ENCODE results near the gene ZNF787.
A peak's percentile ranks its signal among the peaks of the same experiment; 100 is the strongest.

ZNF787 gene

GRCh38 chr19:56140583-56141416 is 19.7 kb upstream of the ZNF787 start, which contains the start of gene ZNF444:
Gene ZNF444 (plus strand): TSS chr19:56141287. CDS start chr19:56146912, 5,625 bp downstream.
- DNase-seq (ENCODE audit: low read depth, low spot score) = peak; percentile 100
- no peak for TF ChIP-seq CTCF (IDR thresholded peaks at IDR 0.05; ENCODE audit: low read depth, low read length)
- peak within 1 kb of the TSS; percentile 74 for H3K4me3 ChIP-seq (ENCODE audit: low read depth, low read length)
- in situ Hi-C loops (cut with HindIII; ENCODE audit: low sequenced_read_pairs) = no loop called here

GRCh38 chr19:56139847-56140582 is 18.9 kb upstream of the ZNF787 start:
- no peak for DNase-seq (ENCODE audit: low read depth, low spot score)
- in situ Hi-C loops (cut with HindIII; ENCODE audit: low sequenced_read_pairs) = no loop called here
- TF ChIP-seq CTCF (IDR thresholded peaks at IDR 0.05; ENCODE audit: low read depth, low read length) = no peak
- H3K4me3 ChIP-seq (ENCODE audit: low read depth, low read length) = peak overlapping the region; percentile 74

- no peak for TF ChIP-seq CTCF (IDR thresholded peaks at IDR 0.05; ENCODE audit: low read depth, low read length)
- in situ Hi-C loops (cut with HindIII; ENCODE audit: low sequenced_read_pairs) = no loop called here
- DNase-seq (ENCODE audit: low read depth, low spot score) = no peak
- H3K4me3 ChIP-seq (ENCODE audit: low read depth, low read length) = no peak overlapping the region
Observed at GRCh38 chr19:56138069-56138468, 17.0 kb upstream of the ZNF787 start.

- TF ChIP-seq CTCF (IDR thresholded peaks at IDR 0.05; ENCODE audit: low read depth, low read length) = no peak
- in situ Hi-C loops (cut with HindIII; ENCODE audit: low sequenced_read_pairs) = no loop called here
- no peak overlapping the region for H3K4me3 ChIP-seq (ENCODE audit: low read depth, low read length)
- no peak for DNase-seq (ENCODE audit: low read depth, low spot score)
Observed at GRCh38 chr19:56137405-56137804, 16.3 kb upstream of the ZNF787 start.

GRCh38 chr19:56136362-56136761 is 15.3 kb upstream of the ZNF787 start:
- no peak overlapping the region for H3K4me3 ChIP-seq (ENCODE audit: low read depth, low read length)
- in situ Hi-C loops (cut with HindIII; ENCODE audit: low sequenced_read_pairs) = no loop called here
- no peak for DNase-seq (ENCODE audit: low read depth, low spot score)
- TF ChIP-seq CTCF (IDR thresholded peaks at IDR 0.05; ENCODE audit: low read depth, low read length) = no peak

- no peak for TF ChIP-seq CTCF (IDR thresholded peaks at IDR 0.05; ENCODE audit: low read depth, low read length)
- in situ Hi-C loops (cut with HindIII; ENCODE audit: low sequenced_read_pairs) = no loop called here
- H3K4me3 ChIP-seq (ENCODE audit: low read depth, low read length) = no peak overlapping the region
- DNase-seq (ENCODE audit: low read depth, low spot score) = no peak
Observed at GRCh38 chr19:56134654-56134921, 13.5 kb upstream of the ZNF787 start.
